Right lobe of liver (tissue), 6 donors: ENCODE results near the gene ARAP3. TPM values are rescaled to one million over a fixed set of nuclear protein-coding genes. Genes with fewer than 3 reads are reported as not detected.

ENCODE experiments used
- ATAC-seq, 4 donors: fragments of 200-7000 bp; cut with Tn5 transposase; one replicate each; pipeline ENCODE4 v1.9.1; 2020; ENCODE audit warnings: mild to moderate bottlenecking in 4 of 4, moderate library complexity in 4 of 4
- DNase-seq, 3 donors: peaks; one replicate each; pipeline ENCODE4 v3.0.0-alpha.2; 2020
- H3K27ac ChIP-seq, 3 donors: fragments of 200-600 bp; one replicate each; pipeline ENCODE4 v1.8.0; 2022
- H3K27me3 ChIP-seq, 2 donors: fragments of 200-600 bp; one replicate each; pipeline ENCODE4 v1.8.0; 2022
- H3K36me3 ChIP-seq, 4 donors: fragments of 200-600 bp; sonication (generic) in 1 of 4; one replicate each; pipeline versions ENCODE4 v1.5.1 to v1.8.0; 2017 to 2022; ENCODE audit warnings: control low read depth in 1 of 4
- H3K4me1 ChIP-seq, 4 donors: fragments of 200-600 bp; sonication (generic) in 1 of 4; one replicate each; pipeline versions ENCODE4 v1.5.1 to v1.8.0; 2017 to 2022; ENCODE audit warnings: control low read depth in 1 of 4
- H3K4me3 ChIP-seq, 3 donors: fragments of 200-600 bp; one replicate each; pipeline ENCODE4 v1.8.0; 2022
- H3K9me3 ChIP-seq, 4 donors: fragments of 200-600 bp; sonication (generic) in 1 of 4; one replicate each; pipeline versions ENCODE4 v1.5.1 to v1.8.0; 2017 to 2022; ENCODE audit warnings: control low read depth in 1 of 4
- CTCF ChIP-seq, 4 donors: fragments of 200-600 bp in 3 of 4; fragments of 450-650 bp in 1 of 4; IDR thresholded peaks; one replicate each; pipeline versions ENCODE4 v1.5.1 to v1.8.0; 2016 to 2022; ENCODE audit warnings: antibody characterized with exemption in 4 of 4, mild to moderate bottlenecking in 2 of 4
- POLR2A ChIP-seq: fragments of 450-650 bp; IDR thresholded peaks from one replicate; pipeline ENCODE4 v1.6.1; 2017; ENCODE audit warnings: antibody characterized with exemption, mild to moderate bottlenecking
- WGBS: methylation state at CpG from one replicate; pipeline ENCODE4 v1.1.6; 2018; ENCODE audit warnings: low coverage, low lambda C conversion rate; ENCODE audit not compliant: insufficient coverage; ENCODE audit errors: missing lambda C conversion rate; 5-methylcytosine and 5-hydroxymethylcytosine counted together
- intact Hi-C, 2 donors: fragments of 100-400 bp; cut with DNase I; formaldehyde crosslinking; loops; one replicate each; pipeline versions ENCODE4 v1.11.2 to v1.14.1; 2022
- total RNA-seq, 6 experiments: library from RNA; depleted of rRNA in 2 of 6; stranded (reverse); fragments of >200 nt in 2 of 6; fragmentation: NEBNext Ultra II Directional in 3 of 6; extraction: Animal tissue kit (Norgen Biotek cat#: 25700) in 3 of 6; gene quantifications; one replicate each; pipeline versions ENCODE4 v1.1.0 to v1.2.4, GENCODE V29; 2016 to 2023
- donor health status: DM: no; HTN: yes; CAD: no.
- donor health status: DM: no; HTN: no; CAD: no.
- donor health status: DM: no; HTN: no; CAD: no.
- donor health status: DM: no; HTN: yes; CAD: no.
- donor health status: DM: no; HTN: yes; CAD: no.

Gene ARAP3
- total RNA-seq, 6 experiments from 2014 or later, result 1.4 to 6.0 (median 3.7) TPM

GRCh38 chr5:141672841-141673813 is 8.9 kb downstream of the ARAP3 start:
- Histone ChIP-seq H3K36me3 (no peaks in the 10 kb centered on the region), H3K4me3 (no peak overlapping the region), H3K9me3 (no peaks in the 10 kb centered on the region), H3K27ac (no peak overlapping the region), H3K4me1 (peaks cover 0 to 14% (median 4%) of the 10 kb centered on the region in 4 donors), H3K27me3 (no peaks in the 10 kb centered on the region)
- TF ChIP-seq CTCF (IDR thresholded peaks at IDR 0.05) (no peak), POLR2A (no peak)
- DNase-seq (no peak), ATAC-seq (no peak)
- 52% methylated on average over 6 of the region's 19 CpGs for WGBS
- intact Hi-C loops, result no loop called here

- Histone ChIP-seq H3K4me1 (peaks cover 0 to 14% (median 4%) of the 10 kb centered on the region in 4 donors), H3K27me3 (no peaks in the 10 kb centered on the region), H3K27ac (no peak overlapping the region), H3K9me3 (no peaks in the 10 kb centered on the region), H3K4me3 (no peak overlapping the region), H3K36me3 (no peaks in the 10 kb centered on the region)
- 70% methylated on average over 2 of the region's 23 CpGs for WGBS
- intact Hi-C loops, result no loop called here
- no peak for ATAC-seq
- DNase-seq, result no peak
- no peak for TF ChIP-seq CTCF (IDR thresholded peaks at IDR 0.05)
- TF ChIP-seq POLR2A, result no peak
Observed at GRCh38 chr5:141672071-141672840, 9.8 kb downstream of the ARAP3 start.

- TF ChIP-seq POLR2A (no peak), CTCF (IDR thresholded peaks at IDR 0.05) (no peak)
- 68% methylated on average over 3 of the region's 4 CpGs for WGBS
- ATAC-seq (no peak), DNase-seq (no peak)
- no peaks in the 10 kb centered on the region for H3K27me3 ChIP-seq
- no peak overlapping the region for H3K27ac ChIP-seq
- intact Hi-C loops, result no loop called here
- peaks cover 0 to 19% (median 4%) of the 10 kb centered on the region in 4 donors for H3K4me1 ChIP-seq
- no peaks in the 10 kb centered on the region for H3K9me3 ChIP-seq
- H3K36me3 ChIP-seq, result no peaks in the 10 kb centered on the region
- H3K4me3 ChIP-seq, result no peak overlapping the region
Observed at GRCh38 chr5:141669520-141669919, 12.5 kb downstream of the ARAP3 start.

- peak overlapping the region in 1 of 3 donors; percentile 15 for H3K27ac ChIP-seq
- no peaks in the 10 kb centered on the region for H3K36me3 ChIP-seq
- 44% methylated on average over 8 of the region's 8 CpGs for WGBS
- H3K4me3 ChIP-seq, result no peak overlapping the region
- peaks cover 0 to 19% (median 4%) of the 10 kb centered on the region in 4 donors for H3K4me1 ChIP-seq
- H3K9me3 ChIP-seq, result no peaks in the 10 kb centered on the region
- intact Hi-C loops, result no loop called here
- no peaks in the 10 kb centered on the region for H3K27me3 ChIP-seq
- DNase-seq (peak; percentile 66 to 87 (median 87)), ATAC-seq (peak; percentile 77 to 90 (median 83))
- TF ChIP-seq POLR2A (no peak), CTCF (IDR thresholded peaks at IDR 0.05) (no peak)
Observed at GRCh38 chr5:141668601-141669265, 13.3 kb downstream of the ARAP3 start.
